Choroid plexus epithelial cell (primary cell): ENCODE measurements around the gene ARAP1.

Experiments used
- DNase-seq: peaks from one replicate; pipeline ENCODE4 v3.0.0-alpha.2; 2010; ENCODE audit warnings: low read depth
- H3K4me3 ChIP-seq: 2 replicates; pipeline ENCODE4 v1.5.1; 2011; ENCODE audit warnings: low read depth, mild to moderate bottlenecking, control low read depth, low read length, moderate library complexity
- TF ChIP-seq, protein P1 (sequence below): conservative IDR thresholded peaks from 2 replicates; pipeline ENCODE4 v1.5.1; 2011; ENCODE audit warnings: low read depth, mild to moderate bottlenecking, control low read depth, inconsistent platforms, low read length, moderate library complexity

Gene ARAP1

DNA sequence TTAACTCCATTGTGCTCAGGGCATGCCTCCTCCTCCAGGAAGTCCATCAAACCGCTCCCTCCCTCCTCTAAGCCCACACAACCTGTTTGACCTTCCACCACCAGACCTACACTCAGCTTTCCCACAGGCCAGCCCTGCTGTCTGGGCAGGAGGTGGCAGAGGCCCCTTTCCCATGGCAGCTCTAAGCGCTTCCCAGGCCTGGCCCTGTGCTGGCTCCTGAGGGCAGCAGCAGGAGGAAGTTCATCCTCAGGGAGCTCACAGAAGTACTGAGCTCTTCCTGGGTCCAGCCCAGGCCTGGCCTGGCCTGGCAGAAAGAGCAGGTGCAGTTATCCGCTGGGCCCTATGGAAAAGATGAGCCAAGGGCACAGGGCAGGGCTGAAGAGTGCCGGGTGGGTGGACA lies 31.4 kb downstream of the ARAP1 start:
- DNase-seq = no peak
- TF ChIP-seq, protein P1, sequence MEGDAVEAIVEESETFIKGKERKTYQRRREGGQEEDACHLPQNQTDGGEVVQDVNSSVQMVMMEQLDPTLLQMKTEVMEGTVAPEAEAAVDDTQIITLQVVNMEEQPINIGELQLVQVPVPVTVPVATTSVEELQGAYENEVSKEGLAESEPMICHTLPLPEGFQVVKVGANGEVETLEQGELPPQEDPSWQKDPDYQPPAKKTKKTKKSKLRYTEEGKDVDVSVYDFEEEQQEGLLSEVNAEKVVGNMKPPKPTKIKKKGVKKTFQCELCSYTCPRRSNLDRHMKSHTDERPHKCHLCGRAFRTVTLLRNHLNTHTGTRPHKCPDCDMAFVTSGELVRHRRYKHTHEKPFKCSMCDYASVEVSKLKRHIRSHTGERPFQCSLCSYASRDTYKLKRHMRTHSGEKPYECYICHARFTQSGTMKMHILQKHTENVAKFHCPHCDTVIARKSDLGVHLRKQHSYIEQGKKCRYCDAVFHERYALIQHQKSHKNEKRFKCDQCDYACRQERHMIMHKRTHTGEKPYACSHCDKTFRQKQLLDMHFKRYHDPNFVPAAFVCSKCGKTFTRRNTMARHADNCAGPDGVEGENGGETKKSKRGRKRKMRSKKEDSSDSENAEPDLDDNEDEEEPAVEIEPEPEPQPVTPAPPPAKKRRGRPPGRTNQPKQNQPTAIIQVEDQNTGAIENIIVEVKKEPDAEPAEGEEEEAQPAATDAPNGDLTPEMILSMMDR = no peak
- H3K4me3 ChIP-seq = peak overlapping the region; percentile 62

DNA sequence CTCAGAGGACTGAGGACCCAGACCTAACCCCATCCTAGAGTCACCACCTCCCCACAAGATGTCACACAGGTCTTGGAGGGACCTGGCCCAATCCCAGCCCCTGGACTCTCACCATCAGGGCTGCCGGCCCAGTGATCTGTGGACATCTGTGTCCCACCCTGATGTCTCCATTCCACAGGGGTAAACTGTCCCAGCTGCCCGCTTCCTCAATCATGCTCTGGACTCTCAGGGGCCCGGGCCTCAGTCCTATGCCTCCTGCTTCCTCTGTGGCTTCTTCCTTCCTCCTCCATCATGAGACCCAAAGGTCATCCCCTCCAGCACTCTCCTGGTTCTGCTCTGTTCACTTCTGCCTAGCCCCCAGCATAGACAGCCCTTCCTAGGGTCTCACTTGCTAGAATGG lies 32.2 kb downstream of the ARAP1 start:
- DNase-seq = no peak
- H3K4me3 ChIP-seq = peak overlapping the region; percentile 17
- TF ChIP-seq, protein P1 = no peak

- no peak for DNase-seq
- H3K4me3 ChIP-seq = no peak overlapping the region
- TF ChIP-seq, protein P1 = no peak
These were observed 32.7 kb downstream of the ARAP1 start for GRCh38 chr11:72719551-72719950.

DNA sequence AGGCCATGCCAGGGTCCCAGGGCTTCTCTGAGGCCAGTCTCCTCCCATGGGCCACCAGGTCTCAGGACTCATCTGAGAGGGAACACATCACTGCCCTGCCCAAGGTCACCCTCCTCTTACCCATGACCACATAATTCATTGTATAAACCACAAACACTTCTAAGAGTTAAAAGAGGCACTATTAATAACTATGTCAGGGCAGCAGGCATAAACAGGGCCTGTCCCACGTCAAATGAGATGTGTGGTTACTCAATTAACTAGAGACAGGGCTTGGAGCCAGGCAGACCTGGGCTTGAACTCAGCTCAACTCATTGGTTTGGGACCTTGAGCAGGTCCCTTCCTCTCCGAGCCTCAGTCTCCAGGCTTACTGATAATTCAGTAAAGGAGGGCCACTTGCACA lies 33.1 kb downstream of the ARAP1 start:
- DNase-seq = peak; percentile 63
- TF ChIP-seq, protein P1 = no peak
- H3K4me3 ChIP-seq = no peak overlapping the region

- TF ChIP-seq, protein P1 = no peak
- no peak overlapping the region for H3K4me3 ChIP-seq
- DNase-seq = no peak
These were observed 34.1 kb downstream of the ARAP1 start for GRCh38 chr11:72718101-72718501.

- TF ChIP-seq, protein P1 = no peak
- H3K4me3 ChIP-seq = no peak overlapping the region
- DNase-seq = no peak
These were observed 35.3 kb downstream of the ARAP1 start for GRCh38 chr11:72716788-72717435.

- H3K4me3 ChIP-seq = no peak overlapping the region
- peak; percentile 39 for DNase-seq
- TF ChIP-seq, protein P1 = no peak
These were observed 35.9 kb downstream of the ARAP1 start for GRCh38 chr11:72716290-72716689.
